Breast epithelium (tissue), 4 donors: ENCODE data around the gene KRTAP19-1. TPM values are rescaled to one million over a fixed set of nuclear protein-coding genes. Genes with fewer than 3 reads are reported as not detected.

Experiments used
- DNase-seq, 2 donors: peaks; one replicate each; pipeline ENCODE4 v3.0.0-alpha.2; 2019; ENCODE audit warnings: low spot score in 2 of 2
- H3K27ac ChIP-seq, 2 donors: fragments of 200-600 bp; sonication (generic) in 1 of 2; one replicate each; pipeline ENCODE4 v1.5.1; 2016 to 2019; ENCODE audit warnings: mild to moderate bottlenecking in 1 of 2
- H3K27me3 ChIP-seq, 2 donors: fragments of 200-600 bp; sonication (generic) in 1 of 2; one replicate each; pipeline versions ENCODE4 v1.5.1 to v1.6.0; 2017 to 2019; ENCODE audit warnings: control low read depth in 1 of 2, mild to moderate bottlenecking in 1 of 2
- H3K36me3 ChIP-seq: fragments of 200-600 bp; one replicate; pipeline ENCODE4 v1.5.1; 2019
- H3K4me1 ChIP-seq, 2 donors: fragments of 200-600 bp; sonication (generic); one replicate each; pipeline ENCODE4 v1.5.1; 2016 to 2019; ENCODE audit warnings: control low read depth in 1 of 2
- H3K4me3 ChIP-seq, 3 donors: fragments of 200-600 bp; sonication (generic); 1 replicate in 2 of 3; 2 replicates in 1 of 3; pipeline ENCODE4 v1.5.1; 2016 to 2019; ENCODE audit warnings: mild to moderate bottlenecking in 3 of 3, moderate library complexity in 2 of 3
- H3K9me3 ChIP-seq, 2 donors: fragments of 200-600 bp; sonication (generic) in 1 of 2; one replicate each; pipeline ENCODE4 v1.5.1; 2016 to 2019; ENCODE audit warnings: control low read depth in 1 of 2
- POLR2A ChIP-seq: fragments of 450-650 bp; IDR thresholded peaks from one replicate; pipeline ENCODE4 v1.6.1; 2016; ENCODE audit warnings: antibody characterized with exemption, mild to moderate bottlenecking, moderate library complexity
- POLR2AphosphoS5 ChIP-seq, 3 donors: sonication (generic); formaldehyde crosslinking; IDR thresholded peaks; one replicate each; pipeline ENCODE4 v1.6.1; 2017; ENCODE audit warnings: antibody characterized with exemption in 3 of 3
- intact Hi-C: fragments of 100-400 bp; cut with DNase I; formaldehyde crosslinking; loops from one replicate; pipeline ENCODE4 v1.15.1; 2023; ENCODE audit warnings: low total_unique reads
- total RNA-seq, 3 donors: library from RNA; depleted of rRNA; stranded (reverse); fragments of >200 nt; gene quantifications; one replicate each; pipeline ENCODE4 v1.1.0, GENCODE V29; 2016
- TF ChIP-seq, protein P1 (sequence below), 3 donors: fragments of 450-650 bp; IDR thresholded peaks; one replicate each; pipeline ENCODE4 v1.5.1; 2016 to 2017; ENCODE audit warnings: antibody characterized with exemption in 3 of 3, mild to moderate bottlenecking in 3 of 3, moderate library complexity in 3 of 3

The KRTAP19-1 gene
- total RNA-seq, 3 donors from 2014 or later: not detected

GRCh38 chr21:30468900-30469714, 11.1 kb downstream of the KRTAP19-1 start:
- DNase-seq: no peak
- H3K4me1 ChIP-seq: no peaks in the 10 kb centered on the region
- no peaks in the 10 kb centered on the region for H3K9me3 ChIP-seq
- H3K4me3 ChIP-seq: no peak overlapping the region
- intact Hi-C loops: no loop called here
- H3K27ac ChIP-seq: no peak overlapping the region
- H3K27me3 ChIP-seq: no peaks in the 10 kb centered on the region
- no peak for TF ChIP-seq POLR2AphosphoS5 (IDR thresholded peaks at IDR 0.05)
- TF ChIP-seq, protein P1, sequence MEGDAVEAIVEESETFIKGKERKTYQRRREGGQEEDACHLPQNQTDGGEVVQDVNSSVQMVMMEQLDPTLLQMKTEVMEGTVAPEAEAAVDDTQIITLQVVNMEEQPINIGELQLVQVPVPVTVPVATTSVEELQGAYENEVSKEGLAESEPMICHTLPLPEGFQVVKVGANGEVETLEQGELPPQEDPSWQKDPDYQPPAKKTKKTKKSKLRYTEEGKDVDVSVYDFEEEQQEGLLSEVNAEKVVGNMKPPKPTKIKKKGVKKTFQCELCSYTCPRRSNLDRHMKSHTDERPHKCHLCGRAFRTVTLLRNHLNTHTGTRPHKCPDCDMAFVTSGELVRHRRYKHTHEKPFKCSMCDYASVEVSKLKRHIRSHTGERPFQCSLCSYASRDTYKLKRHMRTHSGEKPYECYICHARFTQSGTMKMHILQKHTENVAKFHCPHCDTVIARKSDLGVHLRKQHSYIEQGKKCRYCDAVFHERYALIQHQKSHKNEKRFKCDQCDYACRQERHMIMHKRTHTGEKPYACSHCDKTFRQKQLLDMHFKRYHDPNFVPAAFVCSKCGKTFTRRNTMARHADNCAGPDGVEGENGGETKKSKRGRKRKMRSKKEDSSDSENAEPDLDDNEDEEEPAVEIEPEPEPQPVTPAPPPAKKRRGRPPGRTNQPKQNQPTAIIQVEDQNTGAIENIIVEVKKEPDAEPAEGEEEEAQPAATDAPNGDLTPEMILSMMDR (IDR thresholded peaks at IDR 0.05): no peak
- TF ChIP-seq POLR2A: no peak
- no peaks in the 10 kb centered on the region for H3K36me3 ChIP-seq

GRCh38 chr21:30463713-30464112, 16.5 kb downstream of the KRTAP19-1 start:
- TF ChIP-seq, protein P1 (IDR thresholded peaks at IDR 0.05): peak in 1 of 3 donors; percentile 27
- TF ChIP-seq POLR2AphosphoS5 (IDR thresholded peaks at IDR 0.05): no peak
- TF ChIP-seq POLR2A: no peak
- Histone ChIP-seq H3K4me3 (no peak overlapping the region), H3K36me3 (no peaks in the 10 kb centered on the region), H3K4me1 (no peaks in the 10 kb centered on the region), H3K27me3 (no peaks in the 10 kb centered on the region), H3K27ac (no peak overlapping the region), H3K9me3 (no peaks in the 10 kb centered on the region)
- intact Hi-C loops: no loop called here
- no peak for DNase-seq

- Histone ChIP-seq H3K27me3 (no peaks in the 10 kb centered on the region), H3K4me3 (no peak overlapping the region), H3K4me1 (no peaks in the 10 kb centered on the region), H3K36me3 (no peaks in the 10 kb centered on the region), H3K9me3 (no peaks in the 10 kb centered on the region), H3K27ac (no peak overlapping the region)
- TF ChIP-seq POLR2AphosphoS5 (IDR thresholded peaks at IDR 0.05) (no peak), POLR2A (no peak)
- TF ChIP-seq, protein P1 (IDR thresholded peaks at IDR 0.05): no peak
- intact Hi-C loops: no loop called here
- DNase-seq: no peak
Measured at GRCh38 chr21:30448514-30448913, 31.7 kb downstream of the KRTAP19-1 start.

- TF ChIP-seq POLR2AphosphoS5 (IDR thresholded peaks at IDR 0.05): no peak
- TF ChIP-seq POLR2A: no peak
- TF ChIP-seq, protein P1 (IDR thresholded peaks at IDR 0.05): no peak
Measured at GRCh38 chr21:30447056-30447455, 33.1 kb downstream of the KRTAP19-1 start.

DNA sequence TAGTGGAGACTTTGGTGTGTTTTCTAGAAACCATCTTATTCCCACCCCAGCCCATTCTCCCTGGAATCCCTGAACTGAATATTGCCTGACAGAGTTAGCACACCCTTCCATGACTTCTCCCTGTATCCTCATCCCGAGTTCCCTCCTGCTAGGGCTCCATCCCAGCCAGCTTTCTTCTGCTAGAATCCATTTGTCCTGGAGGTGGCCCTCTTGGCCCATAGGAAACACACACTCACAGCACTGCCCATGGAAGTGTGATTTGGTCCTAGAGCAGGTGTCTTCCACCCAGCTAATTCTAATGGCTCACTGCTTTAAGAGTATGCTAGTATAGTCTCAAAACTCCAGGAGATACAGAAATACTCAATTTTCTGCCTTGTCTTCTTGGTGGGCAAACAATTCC, 36.0 kb downstream of the KRTAP19-1 start:
- no peaks in the 10 kb centered on the region for H3K27me3 ChIP-seq
- no peak for DNase-seq
- H3K27ac ChIP-seq: no peak overlapping the region
- no peaks in the 10 kb centered on the region for H3K4me1 ChIP-seq
- H3K9me3 ChIP-seq: no peaks in the 10 kb centered on the region
- no peak overlapping the region for H3K4me3 ChIP-seq
- TF ChIP-seq POLR2AphosphoS5 (IDR thresholded peaks at IDR 0.05) (no peak), POLR2A (no peak)
- TF ChIP-seq, protein P1 (IDR thresholded peaks at IDR 0.05): no peak
- intact Hi-C loops: no loop called here
- H3K36me3 ChIP-seq: no peaks in the 10 kb centered on the region

More at GRCh38 chr21:30447056-30447455, 33.1 kb downstream of the KRTAP19-1 start:
- no peak for DNase-seq
- H3K9me3 ChIP-seq: no peaks in the 10 kb centered on the region
- H3K36me3 ChIP-seq: no peaks in the 10 kb centered on the region
- H3K4me1 ChIP-seq: no peaks in the 10 kb centered on the region
- intact Hi-C loops: no loop called here
- no peaks in the 10 kb centered on the region for H3K27me3 ChIP-seq
- no peak overlapping the region for H3K4me3 ChIP-seq
- no peak overlapping the region for H3K27ac ChIP-seq
